SK-N-SH (cell line): Measurements from ENCODE around the gene KCNJ8. TPM values are rescaled to one million over a fixed set of nuclear protein-coding genes. Genes with fewer than 3 reads are reported as not detected.
A peak's percentile ranks its signal among the peaks of the same experiment; 100 is the strongest.

ENCODE experiments used
- CTCF ChIA-PET: fragments of 300-600, 350-600 bp; formaldehyde crosslinking; extraction: SDS; loops from one replicate; lab custom pipeline; 2021; lab: Yijun Ruan, JAX
- POLR2A ChIA-PET: fragments of 350-600 bp; sonication (Branson Sonifier 250); formaldehyde crosslinking; extraction: SDS; loops from one replicate; lab custom pipeline; 2020; ENCODE audit warnings: antibody characterized with exemption, inconsistent platforms; lab: Yijun Ruan, JAX
- DNase-seq: peaks from one replicate; pipeline ENCODE4 v3.0.0; 2012
- H2AFZ ChIP-seq: fragments of 200-600 bp; sonication (generic); 2 replicates; pipeline ENCODE4 v1.8.1; 2016; ENCODE audit warnings: antibody characterized with exemption, mild to moderate bottlenecking, low read depth
- H3F3A ChIP-seq: fragments of 200-600 bp; sonication (generic); replicated peaks from 2 replicates; pipeline ENCODE3; 2016; ENCODE audit warnings: antibody characterized with exemption, mild to moderate bottlenecking; ENCODE audit not compliant: insufficient read depth
- H3K27ac ChIP-seq, 2 experiments: fragments of 200-500 bp in 1 of 2; fragments of 200-600 bp in 1 of 2; sonication (Bioruptor generic) in 1 of 2; sonication (generic), shearing (Covaris generic) in 1 of 2; 2 replicates each; pipeline versions ENCODE4 v1.5.1 to v1.6.1; 2014 to 2016; ENCODE audit warnings: low read depth in 2 of 2, inconsistent platforms in 1 of 2, low read length in 1 of 2, mild to moderate bottlenecking in 1 of 2, mixed read lengths in 1 of 2
- H3K27me3 ChIP-seq: fragments of 200-600 bp; sonication (generic), shearing (Covaris generic); 2 replicates; pipeline ENCODE4 v1.6.1; 2016; ENCODE audit warnings: mixed run types; ENCODE audit not compliant: insufficient read depth
- H3K36me3 ChIP-seq, 2 experiments: fragments of 200-500 bp in 1 of 2; fragments of 200-600 bp in 1 of 2; sonication (Bioruptor generic) in 1 of 2; sonication (generic) in 1 of 2; replicated peaks in 1 of 2; 2 replicates each; pipeline versions ENCODE3 to v1.5.1; 2014 to 2016; ENCODE audit warnings: low read length in 1 of 2, mild to moderate bottlenecking in 1 of 2; ENCODE audit not compliant: insufficient read depth in 2 of 2, control insufficient read depth in 1 of 2
- H3K4me1 ChIP-seq, 2 experiments: fragments of 200-500 bp in 1 of 2; fragments of 200-600 bp in 1 of 2; sonication (Bioruptor generic) in 1 of 2; sonication (generic), shearing (Covaris generic) in 1 of 2; 2 replicates each; pipeline versions ENCODE4 v1.5.1 to v1.6.1; 2014 to 2016; ENCODE audit warnings: low read depth in 1 of 2, low read length in 1 of 2, mixed run types in 1 of 2; ENCODE audit not compliant: insufficient read depth in 2 of 2, control insufficient read depth in 1 of 2
- H3K4me2 ChIP-seq: fragments of 200-600 bp; sonication (generic), shearing (Covaris generic); 2 replicates; pipeline ENCODE4 v1.6.1; 2017; ENCODE audit warnings: mixed run types
- H3K4me3 ChIP-seq, 2 experiments: fragments of 200-500 bp in 1 of 2; fragments of 200-600 bp in 1 of 2; sonication (Bioruptor generic) in 1 of 2; sonication (generic), shearing (Covaris generic) in 1 of 2; 2 replicates each; pipeline versions ENCODE4 v1.5.1 to v1.8.1; 2014 to 2016; ENCODE audit warnings: low read depth in 2 of 2, inconsistent platforms in 1 of 2, low read length in 1 of 2, mild to moderate bottlenecking in 1 of 2, mixed read lengths in 1 of 2, moderate library complexity in 1 of 2
- H3K79me2 ChIP-seq: fragments of 200-600 bp; sonication (generic); 2 replicates; pipeline ENCODE4 v1.8.1; 2017; ENCODE audit warnings: mild to moderate bottlenecking; ENCODE audit not compliant: insufficient read depth
- H3K9ac ChIP-seq: fragments of 200-600 bp; sonication (generic); 2 replicates; pipeline ENCODE4 v1.6.1; 2017; ENCODE audit warnings: mixed run types
- H3K9me2 ChIP-seq: fragments of 200-600 bp; sonication (generic); 2 replicates; pipeline ENCODE4 v1.6.1; 2017; ENCODE audit warnings: mixed run types
- H3K9me3 ChIP-seq: fragments of 200-600 bp; sonication (generic); 2 replicates; pipeline ENCODE4 v1.6.1; 2017; ENCODE audit warnings: mixed run types, mild to moderate bottlenecking, moderate library complexity
- H4K20me1 ChIP-seq: fragments of 200-600 bp; sonication (generic); 2 replicates; pipeline ENCODE4 v1.6.1; 2017; ENCODE audit warnings: mild to moderate bottlenecking, mixed run types; ENCODE audit not compliant: insufficient read depth
- CHD2 ChIP-seq: fragments of 150-350 bp; IDR thresholded peaks from 2 replicates; pipeline ENCODE4 v1.6.1; 2018; ENCODE audit warnings: low read length; ENCODE audit not compliant: partially characterized antibody
- CTCF ChIP-seq: fragments of 200-600 bp; sonication (generic); IDR thresholded peaks from 2 replicates; pipeline ENCODE4 v1.6.1; 2017; ENCODE audit warnings: antibody characterized with exemption, mild to moderate bottlenecking, moderate library complexity
- ELF1 ChIP-seq: IDR thresholded peaks from 2 replicates; pipeline ENCODE4 v1.4.0; 2012
- FOSL2 ChIP-seq: IDR thresholded peaks from 2 replicates; pipeline ENCODE4 v1.4.0; 2012; ENCODE audit warnings: low read depth, mild to moderate bottlenecking, moderate library complexity, borderline replicate concordance
- FOXJ3 ChIP-seq: sonication (generic); formaldehyde crosslinking; IDR thresholded peaks from 2 replicates; pipeline ENCODE4 v1.5.1; 2020; ENCODE audit warnings: mild to moderate bottlenecking, missing genetic modification reagents
- GABPA ChIP-seq: IDR thresholded peaks from 2 replicates; pipeline ENCODE4 v1.4.0; 2012; ENCODE audit warnings: low read depth, mild to moderate bottlenecking
- GATA2 ChIP-seq: sonication (generic); formaldehyde crosslinking; IDR thresholded peaks from 2 replicates; pipeline ENCODE4 v1.5.0; 2020; ENCODE audit warnings: mild to moderate bottlenecking, missing genetic modification reagents
- JUND ChIP-seq: IDR thresholded peaks from 2 replicates; pipeline ENCODE4 v1.4.0; 2012
- MEF2A ChIP-seq: IDR thresholded peaks from 2 replicates; pipeline ENCODE4 v1.4.0; 2012; ENCODE audit warnings: low read depth, borderline replicate concordance
- NFIC ChIP-seq: IDR thresholded peaks from 2 replicates; pipeline ENCODE4 v1.4.0; 2012; ENCODE audit warnings: borderline replicate concordance
- PBX3 ChIP-seq: IDR thresholded peaks from 2 replicates; pipeline ENCODE4; 2012
- RCOR1 ChIP-seq: fragments of 150-350 bp; IDR thresholded peaks from 2 replicates; pipeline ENCODE4 v1.6.1; 2017; ENCODE audit warnings: antibody characterized with exemption, low read length
- RFX5 ChIP-seq: IDR thresholded peaks from 2 replicates; pipeline ENCODE4 v1.6.1; 2012; ENCODE audit warnings: mild to moderate bottlenecking, improper control_type of control experiment, low read length
- SIN3A ChIP-seq: IDR thresholded peaks from 2 replicates; pipeline ENCODE4 v1.6.1; 2012; ENCODE audit warnings: low read depth, mild to moderate bottlenecking, low read length, moderate library complexity, borderline replicate concordance
- SMC3 ChIP-seq: IDR thresholded peaks from 2 replicates; pipeline ENCODE4 v1.6.1; 2012; ENCODE audit warnings: low read depth, low read length, improper control_type of control experiment
- TAF1 ChIP-seq: IDR thresholded peaks from 2 replicates; pipeline ENCODE4 v1.6.1; 2012; ENCODE audit warnings: low read depth, mild to moderate bottlenecking, low read length, moderate library complexity, borderline replicate concordance
- TEAD4 ChIP-seq: IDR thresholded peaks from 2 replicates; pipeline ENCODE4 v1.4.0; 2012; ENCODE audit warnings: mild to moderate bottlenecking, borderline replicate concordance; ENCODE audit not compliant: insufficient read depth
- USF1 ChIP-seq: IDR thresholded peaks from 2 replicates; pipeline ENCODE4 v1.4.0; 2012; ENCODE audit warnings: low read depth, borderline replicate concordance
- WGBS: methylation state at CpG from one replicate; pipeline ENCODE4 v1.1.6; 2017; ENCODE audit warnings: low lambda C conversion rate; 5-methylcytosine and 5-hydroxymethylcytosine counted together
- polyA plus RNA-seq, 3 experiments: library from polyadenylated mRNA; depleted of rRNA; stranded (reverse); fragments of >200 nt; gene quantifications; 2 replicates each; pipeline ENCODE4 v1.2.3, GENCODE V29; 2012

KCNJ8 gene
- polyA plus RNA-seq, 1 of the 3 experiments (the other 2 are of a cell fraction) = 0.15 TPM

GRCh38 chr12:21806255-21806654, 31.7 kb upstream of the KCNJ8 start:
- Histone ChIP-seq H3K4me3 (no peak overlapping the region), H3K9ac (no peak overlapping the region), H2AFZ (no peak overlapping the region), H3K4me1 (peaks cover 0 to 3% of the 10 kb centered on the region in 2 experiments; a peak in 2 of 4 replicates), H3K9me2 (no peaks in the 10 kb centered on the region), H4K20me1 (no peaks in the 10 kb centered on the region), H3K27me3 (no peaks in the 10 kb centered on the region), H3F3A (no peaks in the 10 kb centered on the region), H3K9me3 (no peaks in the 10 kb centered on the region), H3K36me3 (no peaks in the 10 kb centered on the region), H3K4me2 (no peak overlapping the region), H3K27ac (peak overlapping the region in 1 of 2 experiments; percentile 47; a peak in 2 of 4 replicates), H3K79me2 (no peaks in the 10 kb centered on the region)
- CTCF ChIA-PET = interaction anchor here (0.7 kb wide), 1 partner anchor 111 kb away, joined by 3 read pairs; no protein-coding TSS in a partner anchor
- POLR2A ChIA-PET = no interaction called here
- TF ChIP-seq SIN3A = no peak
- DNase-seq = no peak

GRCh38 chr12:21801522-21802288, 27.2 kb upstream of the KCNJ8 start:
- H3K4me2 ChIP-seq = no peak overlapping the region
- no peaks in the 10 kb centered on the region for H3K79me2 ChIP-seq
- no peaks in the 10 kb centered on the region for H4K20me1 ChIP-seq
- 0 out of 2 replicates have a peak, but pooled peaks cover 3% of the 10 kb centered on the region for H3K9me2 ChIP-seq
- no peaks in the 10 kb centered on the region for H3F3A ChIP-seq
- no peak overlapping the region for H3K9ac ChIP-seq
- H2AFZ ChIP-seq = no peak overlapping the region
- H3K27ac ChIP-seq = no peak overlapping the region
- no peaks in the 10 kb centered on the region for H3K4me1 ChIP-seq
- POLR2A ChIA-PET = no interaction called here
- no peak for DNase-seq
- H3K36me3 ChIP-seq = no peaks in the 10 kb centered on the region
- CTCF ChIA-PET = interaction anchor here (0.6 kb wide), 1 partner anchor 12 kb away, joined by 3 read pairs; no protein-coding TSS in a partner anchor
- H3K9me3 ChIP-seq = no peaks in the 10 kb centered on the region
- H3K4me3 ChIP-seq = no peak overlapping the region
- no peaks in the 10 kb centered on the region for H3K27me3 ChIP-seq
- 28% methylated on average over 4 of the region's 4 CpGs for WGBS
- TF ChIP-seq ELF1 (no peak), SIN3A (no peak), PBX3 (no peak), JUND (no peak), GATA2 (CRISPR knock-in tag) (no peak)

GRCh38 chr12:21800011-21800410, 25.5 kb upstream of the KCNJ8 start:
- H3K4me2 ChIP-seq = no peak overlapping the region
- no peaks in the 10 kb centered on the region for H3K36me3 ChIP-seq
- no peaks in the 10 kb centered on the region for H3K9me3 ChIP-seq
- no peak overlapping the region for H3K9ac ChIP-seq
- no peaks in the 10 kb centered on the region for H4K20me1 ChIP-seq
- 0 out of 2 replicates have a peak, but pooled peaks cover 3% of the 10 kb centered on the region for H3K9me2 ChIP-seq
- ChIA-PET CTCF (interaction anchor here (1.6 kb wide), 1 partner anchor 190 kb away, joined by 4 read pairs; no protein-coding TSS in a partner anchor), POLR2A (no interaction called here)
- DNase-seq = no peak
- no peaks in the 10 kb centered on the region for H3F3A ChIP-seq
- H3K27me3 ChIP-seq = no peaks in the 10 kb centered on the region
- 7% methylated on average over 1 of the region's 1 CpG for WGBS
- no peak overlapping the region for H3K27ac ChIP-seq
- no peak overlapping the region for H3K4me3 ChIP-seq
- no peaks in the 10 kb centered on the region for H3K79me2 ChIP-seq
- H2AFZ ChIP-seq = no peak overlapping the region
- no peaks in the 10 kb centered on the region for H3K4me1 ChIP-seq
- no peak for TF ChIP-seq SMC3
- TF ChIP-seq MEF2A = no peak
- TF ChIP-seq RCOR1 = no peak
- no peak for TF ChIP-seq SIN3A
- TF ChIP-seq GABPA = no peak
- TF ChIP-seq TAF1 = no peak
- no peak for TF ChIP-seq NFIC
- no peak for TF ChIP-seq CHD2
- TF ChIP-seq FOXJ3 (CRISPR knock-in tag) = no peak
- no peak for TF ChIP-seq TEAD4
- no peak for TF ChIP-seq GATA2 (CRISPR knock-in tag)
- no peak for TF ChIP-seq ELF1
- no peak for TF ChIP-seq CTCF
- no peak for TF ChIP-seq FOSL2
- no peak for TF ChIP-seq USF1
- TF ChIP-seq RFX5 = no peak
